HG02885 (cell line): ENCODE results near the gene PAK5.
"Not testable (repeated sequence)": the region's sequence is repeated elsewhere in the genome, so short reads cannot be mapped to it uniquely, and the experiment has no call there.

ENCODE experiments used
- ATAC-seq: cut with Tn5 transposase; IDR thresholded peaks from one replicate; pipeline ENCODE4 v1.9.1; 2021; ENCODE audit warnings: mild to moderate bottlenecking; ENCODE audit not compliant: unreplicated experiment, poor library complexity

The PAK5 gene

GRCh38 chr20:9689041-9689440, 149.8 kb downstream of the PAK5 start:
- ATAC-seq = no peak

GRCh38 chr20:9686866-9687265, 152.0 kb downstream of the PAK5 start:
- ATAC-seq = no peak

- no peak for ATAC-seq
These were observed 152.4 kb downstream of the PAK5 start for GRCh38 chr20:9686455-9686854.

DNA sequence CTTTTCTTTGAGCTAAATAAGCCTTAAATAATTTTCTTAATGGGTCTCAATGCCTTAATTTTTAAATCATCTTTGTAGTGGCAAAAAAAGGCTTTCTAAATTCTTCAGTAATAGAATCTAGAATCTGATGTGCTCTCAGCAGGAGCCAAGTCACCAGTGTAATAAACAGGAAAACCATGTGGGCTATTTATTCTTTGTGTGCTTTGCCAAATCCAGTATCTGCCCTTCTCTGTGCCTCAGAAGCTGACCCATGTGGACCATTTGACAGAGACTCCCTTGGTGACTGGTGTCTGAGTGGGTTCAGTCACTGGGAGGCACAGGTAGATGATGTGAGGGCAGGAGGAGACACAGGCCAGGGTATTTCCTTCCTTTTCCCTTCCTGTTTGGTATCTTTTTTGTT, 152.9 kb downstream of the PAK5 start:
- no peak for ATAC-seq

DNA sequence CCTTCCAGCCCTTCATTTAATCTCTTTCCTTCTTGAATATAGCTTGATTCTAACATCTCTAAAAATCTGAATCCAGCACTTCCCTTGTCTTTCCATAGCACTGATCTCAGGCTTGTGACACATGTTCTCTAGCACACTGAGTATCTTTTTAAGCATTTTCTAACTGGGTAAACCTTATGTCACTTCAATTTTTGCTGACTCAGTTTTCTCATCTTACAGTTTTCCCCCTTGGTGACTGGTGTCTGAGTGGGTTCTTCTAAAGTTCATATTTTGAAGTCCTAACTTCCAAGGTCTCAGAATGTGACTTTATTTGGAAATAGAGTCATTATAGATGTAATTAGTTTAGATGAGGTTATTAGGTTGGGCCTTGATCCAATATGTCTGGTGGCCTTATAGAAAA, 153.9 kb downstream of the PAK5 start:
- no peak for ATAC-seq

DNA sequence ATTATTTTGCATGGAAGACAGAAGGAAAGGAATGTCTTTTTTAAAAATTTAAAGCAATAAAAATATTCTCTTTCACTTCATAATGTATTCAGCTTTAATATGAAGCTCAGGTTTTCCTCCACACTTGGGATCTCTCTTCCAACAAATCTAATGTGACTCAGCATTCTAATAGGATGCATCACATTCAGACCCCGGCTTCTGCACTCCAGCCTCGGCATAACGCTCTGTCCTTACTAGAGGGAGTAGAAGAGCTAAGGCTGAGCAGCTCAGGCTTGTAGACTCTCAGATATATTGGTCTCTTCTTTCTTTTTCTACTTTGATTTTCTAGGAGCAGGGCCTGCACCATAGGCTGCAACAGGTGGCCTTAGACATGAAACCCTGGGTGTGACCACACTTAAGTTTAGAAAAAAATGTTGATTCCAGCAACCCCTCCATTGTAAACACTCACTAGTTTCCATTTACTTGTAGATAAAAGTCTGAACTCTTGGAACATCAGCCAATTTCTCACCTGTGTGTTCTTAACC, 161.7 kb downstream of the PAK5 start:
- no peak for ATAC-seq

- no peak for ATAC-seq
These were observed 165.9 kb downstream of the PAK5 start for GRCh38 chr20:9672981-9673380.

DNA sequence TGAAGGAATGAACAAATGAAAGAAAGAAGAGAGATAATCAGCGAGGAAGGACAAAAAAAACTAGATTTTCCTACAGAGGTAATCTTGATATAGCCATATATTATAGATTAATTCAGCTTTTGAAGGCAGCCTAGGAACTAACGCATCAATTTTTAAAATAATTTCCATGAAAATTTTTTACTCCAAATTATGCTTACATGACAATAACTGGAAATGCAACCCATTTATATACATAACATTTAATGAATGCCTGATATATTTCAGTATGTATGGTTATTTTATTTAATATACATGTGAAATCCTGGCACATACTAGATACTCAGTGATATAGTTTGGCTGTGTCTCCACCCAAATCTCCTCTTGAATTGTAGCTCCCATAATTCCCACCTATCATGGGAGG, 166.8 kb downstream of the PAK5 start:
- no peak for ATAC-seq

GRCh38 chr20:9668381-9668780, 170.5 kb downstream of the PAK5 start:
- ATAC-seq = no peak

- no peak for ATAC-seq
These were observed 175.5 kb downstream of the PAK5 start for GRCh38 chr20:9663423-9663822.

- ATAC-seq = no peak
These were observed 178.5 kb downstream of the PAK5 start for GRCh38 chr20:9660236-9660868.

GRCh38 chr20:9647741-9648140, 191.1 kb downstream of the PAK5 start:
- no peak for ATAC-seq

- no peak for ATAC-seq
These were observed 192.5 kb downstream of the PAK5 start for GRCh38 chr20:9646375-9646774.

DNA sequence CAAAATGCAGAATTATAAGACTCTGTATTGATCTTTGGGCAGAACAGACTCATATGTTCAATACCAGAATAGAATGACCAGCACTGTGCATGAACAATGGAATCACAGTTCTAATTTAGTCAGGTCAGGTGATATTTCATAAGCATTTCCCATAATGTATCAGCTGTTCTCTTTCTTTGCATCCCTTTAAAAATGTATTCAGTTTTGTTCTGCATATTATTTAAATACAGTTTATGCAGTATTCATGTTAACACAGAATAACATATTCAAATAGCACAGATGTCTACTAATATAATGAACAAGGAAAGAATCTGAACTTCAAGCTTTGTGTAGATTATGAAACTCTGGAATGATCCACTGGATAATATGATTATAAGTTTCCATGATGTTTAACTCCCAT, 196.0 kb downstream of the PAK5 start:
- no peak for ATAC-seq

GRCh38 chr20:9641499-9642000, 197.3 kb downstream of the PAK5 start:
- ATAC-seq = not testable (repeated sequence)

GRCh38 chr20:9637889-9638288, 201.0 kb downstream of the PAK5 start:
- no peak for ATAC-seq

DNA sequence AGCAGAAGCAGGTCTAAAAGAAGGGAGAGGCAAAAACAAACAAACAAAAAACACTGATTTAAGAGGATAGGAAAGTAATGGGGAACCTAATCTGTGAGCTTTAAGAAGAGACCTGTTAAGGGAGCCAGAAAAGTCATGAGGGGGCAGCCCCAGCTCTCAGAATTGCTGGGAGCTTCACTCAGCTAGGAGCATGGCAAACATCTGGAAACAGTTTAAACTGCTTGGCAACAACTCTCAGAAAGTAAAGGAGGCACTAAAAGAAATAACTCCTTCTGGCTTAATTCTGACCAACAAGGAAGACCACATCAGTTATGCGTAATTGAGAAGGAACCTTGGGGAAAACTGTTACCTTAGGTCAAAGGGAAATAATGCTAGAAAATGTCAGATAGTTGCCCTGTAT, 203.1 kb downstream of the PAK5 start:
- no peak for ATAC-seq

GRCh38 chr20:9634327-9634726, 204.5 kb downstream of the PAK5 start:
- ATAC-seq = no peak

- ATAC-seq = no peak
These were observed 205.9 kb downstream of the PAK5 start for GRCh38 chr20:9632991-9633390.

DNA sequence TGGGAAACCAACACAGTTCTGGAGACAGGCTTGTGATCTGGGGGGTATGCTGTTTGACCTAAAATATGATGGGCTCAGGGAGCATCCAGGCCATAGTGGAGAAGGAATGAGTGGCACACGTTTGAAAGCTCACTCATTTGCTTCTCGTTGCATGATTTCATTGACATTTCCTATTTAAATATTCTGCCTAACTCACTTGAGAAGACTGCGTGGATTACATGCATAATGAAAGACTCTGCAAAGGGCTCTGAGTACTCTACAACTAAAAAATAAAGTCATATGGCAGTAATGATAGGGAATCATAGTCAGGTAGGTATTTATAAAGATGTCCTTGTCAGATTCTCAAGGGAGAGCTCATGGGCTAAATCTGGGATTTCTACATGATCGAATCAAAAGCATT, 206.6 kb downstream of the PAK5 start:
- no peak for ATAC-seq

GRCh38 chr20:9630554-9630953, 208.3 kb downstream of the PAK5 start:
- ATAC-seq = no peak

DNA sequence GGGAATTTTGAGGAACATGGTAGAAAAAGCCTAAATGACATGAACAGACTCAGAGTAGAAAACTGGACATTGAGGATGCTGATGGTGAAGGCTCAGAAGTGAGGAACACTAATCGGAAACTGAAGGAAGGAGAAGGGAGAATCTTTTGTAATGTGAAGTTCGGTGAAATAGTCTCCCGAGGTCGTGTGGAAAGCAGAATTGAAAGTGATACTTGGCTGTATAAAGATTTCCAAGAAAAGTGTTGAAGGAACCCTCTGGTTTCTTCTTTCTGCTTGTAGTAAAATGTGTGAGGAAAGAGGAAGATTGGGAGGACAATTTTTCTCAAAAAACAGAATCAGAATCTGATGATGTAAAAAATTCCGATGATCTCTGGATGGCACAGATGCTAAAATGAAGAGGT, 209.0 kb downstream of the PAK5 start:
- ATAC-seq = no peak
